Activated naive CD4-positive, alpha-beta T cell treated with Interleukin-2 at 50 U/mL for 16 hours (primary cell): ENCODE data around the gene MYO5A.

Experiments
- DNase-seq: peaks from one replicate; pipeline ENCODE4 v3.0.0-alpha.2; 2020

The MYO5A gene

DNA sequence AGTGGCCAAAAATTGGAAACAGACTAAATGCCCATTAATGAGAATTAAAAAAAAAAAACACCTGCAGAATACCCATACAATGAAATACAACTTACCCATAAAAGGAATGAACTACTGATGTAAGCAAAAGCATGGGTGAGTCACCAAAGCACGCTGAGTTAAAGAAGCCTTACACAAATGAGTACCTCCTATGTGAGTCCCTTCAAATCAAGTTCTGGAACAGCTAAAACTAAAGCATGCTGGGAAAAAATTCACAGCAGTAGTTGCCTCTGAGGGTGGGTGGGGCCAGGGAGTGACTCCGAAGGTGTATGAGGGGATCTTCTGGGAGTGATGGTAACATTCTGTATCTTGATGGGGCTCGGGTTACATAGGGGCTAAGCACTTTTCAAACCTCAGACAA lies 244.5 kb downstream of the MYO5A start:
- DNase-seq, result no peak

DNA sequence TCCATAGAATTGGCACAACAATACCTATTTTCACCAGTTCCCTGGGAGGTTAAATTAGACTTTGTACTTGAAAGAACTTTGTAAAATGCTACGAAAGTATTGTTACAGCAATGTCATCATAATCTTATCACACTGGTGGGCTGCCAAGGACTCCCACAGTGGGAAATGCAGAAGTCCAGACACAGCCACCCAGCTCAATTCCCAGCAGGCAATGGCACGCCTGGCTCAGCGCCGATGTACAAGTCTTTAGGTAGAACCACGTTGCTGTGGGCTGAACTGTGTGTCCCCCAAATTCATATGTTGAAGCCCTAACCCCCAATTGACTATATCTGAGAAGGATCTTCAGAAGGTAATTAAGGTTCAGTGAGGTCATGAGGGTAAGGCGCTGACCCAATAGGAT lies 245.4 kb downstream of the MYO5A start:
- DNase-seq, result no peak

DNA sequence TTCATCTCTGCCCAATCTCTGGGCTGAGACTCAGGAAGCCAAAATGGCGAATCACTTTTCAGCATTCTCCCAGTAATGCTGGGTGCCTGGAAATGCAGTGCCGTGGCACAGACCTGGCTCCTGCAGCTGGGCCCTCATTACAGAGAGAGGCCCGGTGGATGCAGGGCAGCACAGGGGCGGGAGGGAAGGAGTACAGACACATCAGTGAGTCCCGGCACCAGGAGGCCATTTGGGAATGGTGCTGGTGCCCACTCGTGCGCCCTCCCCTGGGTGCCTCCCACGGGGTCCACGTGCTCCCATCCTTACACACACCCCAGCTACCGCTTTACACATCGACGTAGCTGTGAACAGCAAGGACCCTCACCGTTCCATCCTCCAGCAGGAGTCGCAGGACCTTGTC lies 246.3 kb downstream of the MYO5A start:
- DNase-seq, result no peak

DNA sequence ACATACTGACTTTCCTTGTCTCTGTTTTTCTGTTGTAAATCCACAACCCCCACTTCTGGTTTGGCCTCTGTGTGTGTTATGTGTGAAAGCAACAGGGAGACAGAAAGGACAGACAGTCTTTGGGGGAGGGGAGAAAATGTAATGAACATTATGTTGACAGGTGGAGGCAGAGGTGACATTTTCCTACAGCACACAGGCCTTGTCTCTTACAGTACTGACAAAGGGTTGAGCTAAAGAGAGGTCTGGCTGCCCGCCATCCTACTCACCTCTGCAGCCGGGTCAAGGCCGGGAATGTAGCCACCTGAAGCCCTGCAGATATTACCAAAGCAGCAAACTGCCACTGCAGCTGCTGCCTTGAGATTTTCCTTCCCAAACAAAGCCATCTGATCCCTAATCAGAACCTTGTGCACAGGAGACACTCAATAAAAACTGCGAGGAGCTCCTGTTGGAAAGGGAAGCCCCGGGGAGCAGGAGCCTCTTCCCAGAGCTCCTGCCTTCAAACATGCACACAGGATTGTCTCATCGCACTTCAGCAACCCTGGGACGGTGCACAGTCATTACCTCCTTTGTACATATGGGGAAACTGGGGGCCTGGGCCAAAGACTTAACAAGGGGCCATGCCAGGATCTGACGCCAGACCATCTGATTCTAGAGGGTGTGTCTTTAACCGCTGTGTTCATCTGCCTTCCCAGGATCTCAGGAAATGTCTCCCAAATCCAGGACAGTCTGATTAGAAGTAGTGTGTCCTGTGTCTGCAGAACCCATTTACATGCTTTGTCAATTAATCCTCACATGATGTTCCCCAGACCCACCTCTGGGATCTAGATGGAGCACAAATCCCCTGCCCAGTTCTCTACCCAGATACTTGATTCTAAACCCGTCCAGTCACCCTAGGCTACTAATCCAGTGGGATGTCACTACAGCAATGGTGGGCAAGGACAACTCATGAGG lies 247.3 kb downstream of the MYO5A start:
- no peak for DNase-seq

DNA sequence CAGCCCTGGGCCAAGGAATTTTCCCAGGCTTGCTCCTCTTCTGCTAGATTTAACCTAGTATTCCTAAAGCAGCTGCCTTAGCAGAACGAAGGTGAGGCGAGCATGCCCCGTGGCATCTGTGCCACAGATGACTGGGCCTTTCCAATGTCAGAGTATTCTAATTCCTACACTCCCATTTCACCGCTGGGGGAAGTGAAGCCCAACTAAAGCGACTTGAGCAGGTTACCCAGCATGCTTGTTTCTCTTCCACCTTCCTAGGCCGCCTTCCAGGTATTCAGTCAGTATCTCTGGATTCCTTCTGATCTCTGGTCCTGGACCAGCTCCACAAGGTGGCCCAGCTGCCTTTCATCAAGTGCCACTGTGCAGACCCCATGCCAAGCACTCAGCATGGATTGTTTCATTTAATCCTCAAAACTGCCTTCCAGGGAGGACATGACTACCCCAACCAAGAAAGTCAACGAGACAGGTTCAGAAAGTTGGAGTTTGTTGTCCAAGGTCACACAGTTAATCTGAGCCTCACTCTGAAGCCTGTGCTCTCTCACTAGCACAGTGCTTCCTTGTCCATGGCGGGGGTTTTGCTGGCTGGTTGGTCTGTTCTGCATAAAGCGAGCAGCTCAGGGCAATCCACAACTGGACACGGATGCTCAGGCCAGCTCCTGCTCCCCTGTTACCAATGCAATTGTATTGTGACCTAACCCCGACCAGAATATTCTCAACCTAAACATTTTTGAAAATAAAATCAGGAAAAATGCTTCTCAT lies 248.2 kb downstream of the MYO5A start:
- no peak for DNase-seq

DNA sequence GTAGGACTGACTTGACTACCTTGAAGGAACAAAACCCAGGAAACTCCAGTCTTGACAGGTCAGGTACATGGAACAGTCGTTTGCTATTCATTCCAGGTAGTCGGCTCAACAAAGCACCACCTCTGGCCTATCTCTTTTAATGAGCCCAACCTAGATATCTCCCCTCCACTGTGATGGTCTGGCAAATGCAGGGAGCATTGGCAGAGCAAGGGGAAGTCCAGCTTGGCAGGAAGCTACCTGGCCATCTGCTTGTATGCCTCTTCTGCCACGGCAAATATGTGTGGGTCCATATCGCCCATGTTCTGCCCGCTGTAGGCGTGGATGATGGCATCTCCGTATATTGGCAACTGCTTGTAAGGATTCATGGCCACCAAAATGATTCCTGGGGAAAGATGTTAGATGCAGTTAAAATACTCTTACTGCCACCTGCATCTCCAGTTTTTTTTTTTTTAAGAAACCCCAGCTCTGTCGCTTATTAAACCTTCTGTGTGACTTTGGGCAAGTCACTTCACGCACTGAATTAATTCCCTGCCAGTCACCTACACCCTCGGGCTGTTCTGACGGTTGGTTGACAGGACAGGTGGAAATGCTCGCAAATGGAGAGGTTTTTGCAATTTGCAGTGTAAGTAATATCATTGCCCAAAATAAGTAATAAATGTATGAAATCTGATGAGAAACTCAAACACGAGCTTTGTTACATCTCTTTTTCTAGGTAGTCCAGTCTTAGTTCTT lies 249.9 kb downstream of the MYO5A start:
- no peak for DNase-seq

DNA sequence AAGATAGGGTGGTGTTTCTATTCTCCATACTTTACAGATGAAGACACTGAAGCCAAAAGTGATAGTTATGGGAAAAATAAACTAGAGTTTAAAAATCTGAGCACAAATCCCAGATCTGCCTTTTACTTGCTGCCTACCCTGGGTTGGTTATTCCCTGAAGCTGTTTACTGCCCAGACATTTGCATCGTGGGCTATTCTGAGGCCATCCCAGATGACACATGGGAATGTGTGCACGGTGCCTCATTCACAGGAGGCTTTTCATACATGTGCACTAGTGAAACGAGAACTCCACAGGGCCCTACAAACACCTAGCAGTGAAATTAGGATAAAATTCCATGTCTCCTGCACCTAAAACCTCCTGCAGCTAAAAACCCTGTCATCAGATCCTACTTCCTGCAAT lies 250.5 kb downstream of the MYO5A start:
- DNase-seq, result no peak

DNA sequence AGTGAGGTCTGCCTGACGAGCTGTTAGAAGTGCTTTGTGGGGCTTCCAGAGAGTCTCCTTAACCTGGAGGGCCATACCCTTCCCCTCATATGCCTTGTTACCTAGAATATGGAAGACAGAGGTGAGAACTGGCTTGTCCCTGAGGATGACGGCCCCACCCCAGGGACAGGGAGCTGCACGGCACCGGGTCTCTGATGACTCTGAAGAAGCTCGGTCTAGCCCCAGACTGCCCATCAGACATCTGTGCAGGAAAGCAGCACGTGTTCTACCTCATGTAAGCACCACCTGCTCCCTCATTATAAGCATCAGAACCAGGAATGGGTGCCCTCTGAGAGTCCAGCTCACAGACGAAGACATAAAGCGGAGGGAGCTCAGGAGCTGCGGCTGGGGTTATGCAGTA lies 251.1 kb downstream of the MYO5A start:
- DNase-seq, result no peak

DNA sequence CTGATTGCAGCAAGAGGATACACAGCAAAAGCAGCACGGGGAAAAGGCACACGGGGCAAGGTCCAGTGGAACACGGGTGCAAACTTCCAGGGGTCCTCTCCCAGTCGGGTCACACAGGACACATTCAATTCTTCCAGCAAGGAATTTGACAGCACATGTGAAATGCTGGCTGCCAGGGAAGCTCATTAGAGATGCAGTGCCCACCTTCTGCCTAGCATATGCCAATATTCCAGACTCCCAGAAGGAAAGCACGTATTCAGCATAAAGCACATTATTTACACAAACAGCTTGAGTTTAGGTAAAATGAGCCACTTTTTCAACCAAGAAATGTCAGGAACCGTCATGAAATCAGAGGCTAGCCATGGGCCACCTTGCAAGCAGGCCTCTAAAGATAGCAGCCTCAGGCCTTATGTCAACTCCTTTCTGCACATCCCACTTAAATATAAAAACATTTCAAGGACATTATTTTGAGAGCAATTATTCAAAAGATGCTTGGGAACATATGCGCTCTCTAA lies 252.4 kb downstream of the MYO5A start:
- DNase-seq, result no peak

DNA sequence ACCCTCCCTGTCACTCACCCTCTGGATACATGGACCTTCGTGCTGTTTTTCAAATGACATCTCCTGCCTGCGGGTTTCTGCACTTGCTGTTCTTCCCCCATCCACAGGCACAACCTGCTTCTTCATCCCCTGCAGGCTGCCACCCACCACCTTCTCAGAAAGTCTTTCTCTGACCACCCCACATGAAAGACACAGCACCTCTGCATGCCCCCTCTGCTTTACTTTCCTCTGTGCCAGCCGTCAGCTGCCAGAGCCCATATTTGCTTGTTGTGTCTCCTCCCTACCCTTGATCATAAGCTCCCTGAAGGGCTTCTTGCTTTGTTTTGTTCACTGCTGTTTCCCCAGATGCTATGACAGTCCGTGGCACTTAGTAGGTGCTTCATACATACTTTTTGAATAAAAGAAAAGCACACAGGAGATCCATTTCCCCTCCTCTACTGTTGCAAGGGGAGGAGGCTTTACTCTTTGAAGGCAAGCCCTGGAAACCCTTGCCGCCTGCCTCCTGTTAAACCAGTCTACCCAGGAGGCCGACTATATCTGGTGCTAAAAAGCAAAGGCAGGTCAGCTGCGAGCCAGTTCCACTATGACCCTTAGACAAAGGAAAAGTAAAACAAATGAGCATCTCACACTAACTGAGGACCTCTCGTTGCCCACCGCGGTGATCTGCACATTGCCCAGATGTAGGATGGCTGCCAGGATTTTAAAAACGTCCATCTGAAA lies 265.0 kb downstream of the MYO5A start:
- no peak for DNase-seq

DNA sequence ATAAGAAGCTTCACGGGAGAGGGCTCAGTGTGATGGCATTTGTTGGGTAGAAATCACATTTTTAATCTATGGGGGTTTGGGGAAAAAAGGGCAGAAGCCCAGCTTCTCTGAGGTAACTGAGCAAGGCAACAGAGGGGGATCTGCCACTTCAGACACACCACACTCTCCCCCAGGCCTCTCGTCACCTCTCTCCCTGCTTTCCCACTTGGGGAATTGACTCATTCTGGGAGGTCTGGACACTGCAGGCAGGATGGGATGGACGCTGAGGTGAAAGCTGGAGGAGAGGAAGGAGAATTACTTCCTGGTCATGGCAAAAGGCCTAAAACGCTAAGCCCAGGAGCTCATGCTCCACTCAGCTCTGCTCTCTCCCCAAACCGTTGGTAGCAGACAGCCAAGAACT lies 266.3 kb downstream of the MYO5A start:
- no peak for DNase-seq

DNA sequence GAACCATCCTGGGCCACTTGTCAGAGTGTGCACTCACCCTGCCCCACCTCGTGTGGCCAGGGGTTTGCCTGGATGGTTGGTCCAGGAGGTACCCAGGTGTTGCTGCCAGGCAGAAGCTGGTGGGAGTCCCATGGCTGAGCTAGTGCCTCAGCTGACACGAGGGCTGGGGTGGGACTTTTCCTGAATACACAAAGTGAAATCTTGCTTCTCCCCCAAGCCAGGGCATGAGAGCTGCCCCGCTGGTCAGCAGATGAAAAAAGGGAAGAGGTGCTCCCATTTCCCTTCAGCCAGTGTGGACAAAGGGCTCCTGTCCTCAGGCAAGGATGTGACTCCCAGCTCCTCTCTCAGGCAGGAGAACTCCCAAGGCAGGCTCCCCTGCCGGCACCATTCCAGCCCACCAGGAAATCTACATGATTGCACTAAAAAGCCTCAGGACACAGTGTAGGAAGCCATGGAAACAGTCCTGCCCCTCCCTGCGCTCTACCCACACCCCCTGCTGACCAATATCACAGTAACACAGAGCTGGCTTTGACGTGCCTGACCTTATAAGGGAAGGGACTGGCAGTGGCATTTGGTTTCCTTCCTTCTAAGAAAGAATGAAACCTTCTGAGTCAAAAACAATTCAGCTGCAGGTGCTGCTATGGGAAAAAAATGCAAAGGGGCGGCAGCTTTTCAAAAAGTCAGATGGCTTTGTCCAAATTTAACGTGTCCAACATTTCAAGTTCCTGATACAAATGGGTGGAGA lies 267.0 kb downstream of the MYO5A start:
- DNase-seq, result peak; percentile 58

DNA sequence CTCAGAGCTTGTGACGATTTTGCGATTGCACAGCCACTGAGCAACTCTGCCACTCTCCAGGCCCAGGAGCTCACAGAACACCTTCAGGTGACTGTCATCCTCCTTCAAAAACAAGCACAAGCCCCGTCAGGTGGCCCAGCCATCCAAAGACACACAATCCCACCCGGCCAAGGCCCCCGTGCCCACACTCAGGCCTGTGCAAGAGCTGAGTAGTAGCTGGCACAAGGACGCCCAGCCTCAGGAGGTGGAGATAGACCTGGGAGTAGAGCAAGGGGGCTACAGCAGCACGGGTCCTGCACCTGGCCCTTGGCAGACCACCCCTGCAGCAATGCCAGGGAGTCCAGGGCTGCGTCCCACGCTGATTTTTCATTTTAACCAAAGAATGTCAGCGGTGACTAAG lies 267.7 kb downstream of the MYO5A start:
- DNase-seq, result no peak

DNA sequence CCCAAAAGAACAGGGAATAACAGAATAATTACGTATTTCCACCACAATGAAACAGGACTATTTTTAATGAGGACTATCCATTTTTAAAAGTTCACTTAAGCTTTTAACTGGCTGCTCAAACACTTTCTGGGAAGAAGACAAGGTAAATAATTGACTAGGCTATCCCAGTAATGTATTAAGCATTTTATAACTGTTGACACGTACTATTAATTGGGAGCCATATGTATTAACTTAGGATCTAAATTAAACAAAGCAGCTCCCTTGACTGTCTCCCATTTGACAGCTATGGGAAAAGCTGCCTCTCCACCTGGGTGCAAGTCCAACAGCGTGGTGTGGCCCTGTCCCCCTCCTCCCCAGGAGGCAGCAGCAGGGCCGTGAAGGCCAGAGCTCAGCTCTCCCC lies 269.2 kb downstream of the MYO5A start:
- DNase-seq, result no peak

DNA sequence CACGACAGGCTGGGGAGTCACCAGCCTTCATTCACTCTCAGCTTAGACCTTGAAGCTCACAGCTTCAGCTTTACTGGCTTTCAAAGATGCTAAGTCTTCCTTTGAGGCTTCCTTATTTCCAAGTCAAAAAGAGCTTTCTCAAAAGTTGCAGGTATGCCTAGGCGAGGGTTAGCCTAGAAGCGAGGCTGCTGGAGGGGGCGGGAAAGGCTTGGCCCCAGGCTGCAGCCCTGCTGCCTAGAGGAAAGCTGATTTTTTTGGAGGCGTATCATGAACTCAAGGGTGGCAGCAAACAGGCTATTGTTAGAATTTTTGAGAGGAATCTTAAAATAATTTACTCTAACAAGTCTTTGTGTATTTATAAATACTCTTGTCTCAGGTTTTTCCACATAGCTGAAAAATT lies 270.2 kb downstream of the MYO5A start:
- no peak for DNase-seq

DNA sequence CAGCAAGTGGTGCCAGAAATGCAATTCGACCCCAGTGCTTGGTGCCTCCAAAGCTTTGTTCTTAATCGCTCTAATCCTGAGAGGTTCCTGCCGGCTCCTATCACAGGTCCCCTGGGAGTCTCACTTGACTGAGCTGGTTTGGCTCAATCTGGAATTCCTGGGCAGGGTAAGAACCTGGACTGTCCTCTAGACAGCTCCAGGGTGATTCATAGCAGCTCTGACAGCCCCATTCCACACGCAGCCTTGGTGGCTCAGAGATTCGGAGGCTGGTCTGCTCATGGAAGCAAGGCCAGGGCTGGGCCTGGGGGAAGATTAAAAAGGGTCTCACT lies 271.0 kb downstream of the MYO5A start:
- DNase-seq, result no peak
